GM21367 (cell line): ENCODE measurements around the gene MTX2.
"Not testable (repeated sequence)": the region's sequence is repeated elsewhere in the genome, so short reads cannot be mapped to it uniquely, and the experiment has no call there.

Experiments
- ATAC-seq: cut with Tn5 transposase; IDR thresholded peaks from one replicate; pipeline ENCODE4 v1.9.1; 2021; ENCODE audit not compliant: unreplicated experiment

The MTX2 gene

DNA sequence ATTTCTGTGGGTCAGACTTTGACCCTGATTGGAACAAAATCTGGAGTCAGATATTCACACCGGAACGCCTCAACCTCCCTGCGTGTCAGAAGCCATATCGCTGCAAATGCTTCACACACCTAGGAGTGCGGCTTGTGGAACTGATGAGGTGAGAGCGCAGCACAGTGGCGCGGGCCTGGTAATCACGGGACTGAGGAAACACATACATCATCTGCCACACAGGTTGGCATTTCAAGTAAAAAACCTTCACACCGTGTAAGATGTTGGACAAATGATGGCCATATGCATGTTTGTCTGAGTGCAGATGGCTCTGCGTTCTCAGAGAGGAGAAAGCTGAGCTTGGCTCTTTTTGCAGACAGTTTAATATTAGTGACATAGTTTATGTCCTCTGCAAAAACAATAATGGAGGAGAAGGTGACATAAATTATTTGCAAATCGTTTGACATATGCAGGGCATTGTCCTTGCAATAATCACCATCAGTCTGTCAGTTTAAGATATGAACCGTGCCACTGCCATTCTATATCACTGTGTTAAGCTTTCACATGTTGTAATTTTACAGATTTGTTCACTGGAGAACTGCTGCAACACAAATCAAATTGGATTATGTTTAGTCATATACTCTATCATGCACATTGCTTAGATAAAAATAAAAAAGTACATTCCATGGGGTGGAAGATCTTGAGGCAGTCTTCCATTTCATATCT, 101.4 kb downstream of the MTX2 start:
- ATAC-seq = no peak

DNA sequence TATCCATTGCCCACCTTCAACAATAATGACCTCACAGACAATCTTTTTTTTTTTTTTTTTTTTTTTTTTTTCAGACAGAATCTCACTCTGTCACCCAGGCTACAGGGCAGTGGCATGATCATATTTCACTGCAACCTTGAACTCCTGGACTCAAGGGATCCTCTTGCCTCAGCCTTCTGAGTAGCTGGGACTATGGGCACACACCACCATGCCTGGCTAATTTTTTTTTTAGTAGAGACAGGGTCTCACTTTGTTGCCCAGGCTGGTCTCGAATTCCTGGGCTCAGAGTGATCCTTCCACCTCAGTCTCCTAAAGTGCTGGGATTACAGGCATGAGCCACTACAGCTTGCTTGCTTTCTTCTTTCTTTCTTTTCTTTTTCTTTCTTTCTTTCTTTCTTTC, 103.9 kb downstream of the MTX2 start:
- ATAC-seq = not testable (repeated sequence)

DNA sequence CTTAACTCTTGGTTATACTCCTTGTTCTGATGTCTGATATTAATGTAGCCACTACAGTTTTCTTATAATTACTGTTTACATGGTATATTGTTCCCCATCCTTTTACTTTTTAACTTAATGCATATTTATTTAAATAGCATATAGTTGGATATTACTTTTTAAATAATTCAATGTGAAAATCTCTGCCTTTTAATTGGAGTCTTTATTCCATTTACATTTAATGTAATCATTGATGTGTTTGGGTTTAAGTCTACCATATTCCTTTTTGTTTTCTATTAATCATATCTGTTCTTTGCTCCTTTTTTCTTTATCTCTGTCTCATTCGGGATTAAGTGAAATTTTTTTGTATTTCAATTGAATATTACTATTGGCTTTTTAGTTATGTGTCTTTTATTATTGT, 109.1 kb downstream of the MTX2 start:
- no peak for ATAC-seq

DNA sequence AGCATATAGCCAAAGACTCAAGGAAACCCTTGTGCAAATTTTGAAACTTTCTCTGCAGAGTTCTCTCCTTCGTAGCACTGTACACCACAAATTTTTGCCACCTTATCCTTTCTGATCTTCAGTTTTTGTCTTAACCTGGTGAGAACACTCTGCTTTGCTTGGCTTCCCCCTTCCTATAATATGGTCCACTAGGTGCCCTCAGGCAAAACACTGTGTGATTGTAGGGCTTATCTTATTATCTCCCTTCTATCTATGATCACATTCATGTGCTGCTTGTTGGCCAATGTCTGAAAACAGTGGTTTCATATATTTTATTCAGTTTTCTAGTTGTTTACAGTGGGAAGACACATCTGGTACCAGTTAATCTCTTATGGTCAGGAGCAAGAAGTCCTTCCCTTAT, 111.1 kb downstream of the MTX2 start:
- ATAC-seq = no peak

DNA sequence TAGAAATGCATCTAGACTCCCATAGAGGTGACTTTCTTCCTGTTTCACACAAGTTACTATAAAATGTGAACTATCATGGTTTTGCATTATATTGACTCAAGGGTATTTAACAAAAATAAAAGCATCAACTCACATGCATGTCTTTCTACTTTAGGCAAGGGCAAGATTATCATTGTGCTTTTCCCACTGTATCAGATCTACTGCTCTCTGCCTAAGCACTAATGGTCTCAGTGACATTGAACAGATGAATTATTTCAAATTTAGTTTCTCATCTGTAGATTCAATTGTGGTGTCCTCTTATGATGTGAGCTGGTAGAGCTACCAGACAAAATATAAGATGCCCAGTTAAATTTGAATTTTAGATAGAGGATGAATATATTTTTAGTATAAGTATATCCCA, 113.9 kb downstream of the MTX2 start:
- no peak for ATAC-seq

DNA sequence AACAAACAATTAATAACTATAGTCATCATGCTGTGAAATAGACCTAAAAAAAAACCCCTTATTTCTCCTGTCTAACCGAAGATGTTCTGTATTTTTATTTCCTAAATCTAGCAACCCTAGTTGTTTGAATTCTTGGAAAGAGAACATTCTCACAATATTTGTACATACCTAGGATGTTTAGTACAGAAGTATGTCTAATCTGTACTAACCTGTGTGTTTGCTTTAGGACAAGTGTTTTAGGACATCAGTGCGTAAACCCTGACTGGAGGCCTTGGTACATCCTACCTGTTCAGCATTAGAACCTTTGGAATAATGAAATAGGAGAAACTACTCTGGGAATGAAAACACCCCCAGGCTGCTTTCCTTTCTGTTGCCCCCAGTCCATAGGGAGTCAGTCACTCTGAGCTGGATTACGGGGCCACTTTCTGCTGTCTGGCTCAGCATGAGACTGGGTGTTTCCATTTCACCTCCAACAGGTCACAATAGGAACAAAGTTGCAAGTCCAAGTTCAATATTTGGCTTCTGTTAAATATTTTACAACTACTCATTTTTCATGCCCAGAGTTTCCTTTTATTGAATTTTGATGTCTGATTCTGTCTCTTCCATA, 114.7 kb downstream of the MTX2 start:
- ATAC-seq = no peak

DNA sequence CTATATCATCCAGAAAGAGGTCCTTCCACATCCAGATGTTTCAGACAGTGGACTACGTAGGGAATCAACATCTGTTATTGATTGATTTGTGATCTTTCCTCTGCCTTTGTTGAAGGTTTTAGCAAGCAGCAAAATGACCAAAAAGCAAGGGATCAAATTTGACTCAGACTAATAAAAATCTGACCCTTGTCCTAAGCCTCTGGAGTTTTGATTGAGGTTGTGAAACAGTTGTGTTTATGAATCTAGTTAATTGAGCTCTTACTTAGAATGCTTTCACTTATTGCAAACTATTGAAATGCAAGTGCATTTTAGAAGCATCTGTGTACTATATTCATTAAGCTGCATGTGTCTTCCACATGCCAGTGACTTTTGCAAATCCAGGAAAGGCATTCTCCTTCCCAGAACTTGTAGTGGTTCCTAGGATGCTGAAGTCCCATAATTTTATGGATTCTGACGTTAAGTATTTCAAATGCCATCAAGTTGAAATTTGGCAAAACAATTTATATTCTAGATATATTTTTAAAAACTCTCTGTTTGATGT, 116.0 kb downstream of the MTX2 start:
- no peak for ATAC-seq

DNA sequence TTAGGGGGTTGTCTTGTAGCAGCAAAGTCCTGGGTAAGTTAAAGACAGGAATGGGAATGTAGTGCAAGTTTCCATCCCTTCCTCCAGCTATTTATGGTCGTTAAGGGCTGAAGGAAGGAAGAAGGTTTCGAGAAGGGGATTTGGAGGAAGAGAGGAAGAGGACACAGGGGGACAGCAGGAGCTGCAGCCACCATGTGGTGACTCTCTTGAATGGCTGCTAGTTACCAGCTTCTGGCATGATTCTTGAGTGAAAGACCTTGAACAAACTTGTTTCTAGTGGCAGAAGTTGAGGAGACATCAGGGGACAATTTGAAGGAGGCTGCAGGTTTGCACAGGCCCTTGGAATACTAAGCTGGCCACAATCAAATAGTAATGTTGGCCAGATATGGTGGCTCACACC, 116.6 kb downstream of the MTX2 start:
- ATAC-seq = no peak
